ENCODE data around the gene TCF23. TPM values are rescaled to one million over a fixed set of nuclear protein-coding genes. Genes with fewer than 3 reads are reported as not detected.
"Not testable (repeated sequence)": the region's sequence is repeated elsewhere in the genome, so short reads cannot be mapped to it uniquely, and the experiment has no call there.

Gene TCF23
- polyA plus RNA-seq, 1 experiment = not detected

DNA sequence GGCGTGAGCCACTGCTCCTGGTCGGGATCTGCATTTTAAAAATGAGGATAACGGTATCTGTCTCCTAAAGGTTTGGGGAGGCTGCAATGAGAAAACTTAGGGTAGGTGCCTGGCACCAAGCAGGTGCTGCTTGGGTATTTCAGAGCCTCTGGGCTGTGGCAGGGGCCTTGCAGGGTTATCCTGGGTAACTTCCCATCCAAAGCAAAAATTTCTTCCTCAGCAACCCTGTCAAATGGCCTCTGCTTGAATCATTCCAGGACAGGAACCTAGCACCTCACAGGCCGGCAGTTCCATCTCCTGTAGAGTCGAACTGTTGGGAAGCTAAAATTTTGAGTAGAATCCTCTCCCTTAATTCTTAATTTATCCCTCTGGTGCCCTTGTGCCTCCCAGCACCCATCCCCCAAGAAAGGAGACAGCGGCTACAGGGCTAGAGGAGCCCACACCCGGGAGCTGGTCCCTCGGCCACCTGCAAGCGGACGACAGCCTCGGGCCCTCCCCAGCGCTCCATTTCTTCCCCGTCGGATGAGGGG lies 30.7 kb upstream of the TCF23 start:
- Histone ChIP-seq H3K9me3 (ENCODE audit: control insufficient read depth, insufficient read depth, low read length) (no peaks in the 10 kb centered on the region), H3K27ac (ENCODE audit: low read depth, low read length) (no peak overlapping the region), H3K27me3 (ENCODE audit: control insufficient read depth, insufficient read depth, low read length) (peaks cover 50% of the 10 kb centered on the region), H3K4me3 (ENCODE audit: low read depth, low read length) (peak overlapping the region; percentile 49)
- TF ChIP-seq, protein P1, sequence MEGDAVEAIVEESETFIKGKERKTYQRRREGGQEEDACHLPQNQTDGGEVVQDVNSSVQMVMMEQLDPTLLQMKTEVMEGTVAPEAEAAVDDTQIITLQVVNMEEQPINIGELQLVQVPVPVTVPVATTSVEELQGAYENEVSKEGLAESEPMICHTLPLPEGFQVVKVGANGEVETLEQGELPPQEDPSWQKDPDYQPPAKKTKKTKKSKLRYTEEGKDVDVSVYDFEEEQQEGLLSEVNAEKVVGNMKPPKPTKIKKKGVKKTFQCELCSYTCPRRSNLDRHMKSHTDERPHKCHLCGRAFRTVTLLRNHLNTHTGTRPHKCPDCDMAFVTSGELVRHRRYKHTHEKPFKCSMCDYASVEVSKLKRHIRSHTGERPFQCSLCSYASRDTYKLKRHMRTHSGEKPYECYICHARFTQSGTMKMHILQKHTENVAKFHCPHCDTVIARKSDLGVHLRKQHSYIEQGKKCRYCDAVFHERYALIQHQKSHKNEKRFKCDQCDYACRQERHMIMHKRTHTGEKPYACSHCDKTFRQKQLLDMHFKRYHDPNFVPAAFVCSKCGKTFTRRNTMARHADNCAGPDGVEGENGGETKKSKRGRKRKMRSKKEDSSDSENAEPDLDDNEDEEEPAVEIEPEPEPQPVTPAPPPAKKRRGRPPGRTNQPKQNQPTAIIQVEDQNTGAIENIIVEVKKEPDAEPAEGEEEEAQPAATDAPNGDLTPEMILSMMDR (IDR thresholded peaks at IDR 0.05; ENCODE audit: low read depth, low read length) = no peak
- ChIA-PET CTCF (interaction anchor here (0.6 kb wide), 1 partner anchor 20 kb away, joined by 3 read pairs; no protein-coding TSS in a partner anchor), POLR2A (no interaction called here)
- DNase-seq (ENCODE audit: low read depth, low spot score) = no peak

DNA sequence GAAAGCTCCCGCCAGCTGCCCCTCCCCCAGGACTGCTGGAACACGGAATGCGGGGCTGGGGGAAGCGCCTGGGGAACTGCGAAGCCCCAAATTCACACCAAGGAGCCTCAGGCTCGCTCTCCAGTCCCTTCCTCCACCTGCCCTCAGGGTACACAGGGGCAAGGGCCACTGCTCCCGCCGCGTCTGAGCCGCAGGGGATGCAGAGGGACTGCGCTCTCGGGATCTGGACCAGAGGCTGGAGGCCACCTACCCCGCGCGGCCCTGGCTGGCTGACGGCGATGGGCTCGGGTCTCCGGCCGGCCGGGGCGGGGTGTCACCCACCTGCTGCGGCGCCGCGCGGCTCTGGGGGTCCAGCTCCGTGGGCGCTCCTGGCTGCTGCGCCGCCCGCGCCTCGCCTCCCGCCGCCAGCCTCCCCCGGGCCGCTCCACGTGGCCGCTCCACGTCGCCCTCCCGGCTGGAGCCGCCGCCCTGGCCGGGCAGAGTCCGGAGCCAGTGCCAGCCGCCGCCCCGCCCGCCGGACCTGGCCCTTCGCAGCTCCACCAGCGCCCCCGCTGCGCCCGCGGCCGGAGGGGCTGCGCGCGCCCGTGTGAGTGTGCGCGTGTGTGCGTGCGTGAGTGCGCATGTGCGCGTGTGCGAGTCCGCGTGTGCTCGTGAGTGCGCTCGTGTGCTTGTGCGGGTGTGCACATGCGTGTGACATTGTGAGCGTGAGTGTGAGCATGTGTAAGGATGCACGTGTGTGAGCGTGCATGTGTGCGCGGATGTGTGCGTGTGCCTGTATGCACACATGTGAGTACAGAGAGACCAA lies 30.1 kb upstream of the TCF23 start, which contains the start of gene CGREF1:
CGREF1 (minus strand) TSS at position 604 of the 805 bp plus-strand sequence. CDS start 14,762 bp downstream, outside the sequence.
- POLR2A ChIA-PET = no interaction called here
- H3K27ac ChIP-seq (ENCODE audit: low read depth, low read length) = no peak within 1 kb of the TSS

DNA sequence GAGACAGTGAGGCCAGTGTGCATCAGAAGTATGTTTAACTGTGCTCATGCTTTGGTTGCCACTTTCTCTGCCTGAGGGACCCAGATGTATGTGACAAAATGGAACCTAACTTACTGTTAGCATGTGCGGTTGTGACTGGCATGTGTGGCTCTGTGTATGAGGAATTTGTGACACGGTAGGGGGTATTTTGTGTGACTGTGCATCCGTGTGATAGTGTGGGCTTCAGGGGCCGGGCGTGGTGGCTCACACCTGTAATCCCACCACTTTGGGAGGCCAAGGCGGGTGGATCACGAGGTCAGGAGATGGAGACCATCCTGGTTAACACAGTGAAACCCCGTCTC lies 29.5 kb upstream of the TCF23 start:
- DNase-seq (ENCODE audit: low read depth, low spot score); H3K9me3 ChIP-seq (ENCODE audit: control insufficient read depth, insufficient read depth, low read length); H3K27ac ChIP-seq (ENCODE audit: low read depth, low read length); POLR2A ChIA-PET: not testable (repeated sequence)
- CTCF ChIA-PET = interaction anchor here (0.6 kb wide), 1 partner anchor 13 kb away, joined by 4 read pairs; no protein-coding TSS in a partner anchor
- Histone ChIP-seq H3K4me3 (ENCODE audit: low read depth, low read length) (peak overlapping the region; percentile 50), H3K27me3 (ENCODE audit: control insufficient read depth, insufficient read depth, low read length) (peaks cover 53% of the 10 kb centered on the region)

More for the DNA sequence above, 30.1 kb upstream of the TCF23 start, which contains the start of gene CGREF1:
- Histone ChIP-seq H3K4me3 (ENCODE audit: low read depth, low read length) (peak within 1 kb of the TSS; percentile 50), H3K27me3 (ENCODE audit: control insufficient read depth, insufficient read depth, low read length) (peaks cover 51% of the 10 kb centered on the region), H3K9me3 (ENCODE audit: control insufficient read depth, insufficient read depth, low read length) (no peaks in the 10 kb centered on the region; the same call in 1 of the 2 replicates)
- CTCF ChIA-PET = interaction anchor here (0.6 kb wide), 1 partner anchor 14 kb away, joined by 4 read pairs; no protein-coding TSS in a partner anchor
- DNase-seq (ENCODE audit: low read depth, low spot score) = no peak
- TF ChIP-seq, protein P1 (IDR thresholded peaks at IDR 0.05; ENCODE audit: low read depth, low read length) = no peak

DNA sequence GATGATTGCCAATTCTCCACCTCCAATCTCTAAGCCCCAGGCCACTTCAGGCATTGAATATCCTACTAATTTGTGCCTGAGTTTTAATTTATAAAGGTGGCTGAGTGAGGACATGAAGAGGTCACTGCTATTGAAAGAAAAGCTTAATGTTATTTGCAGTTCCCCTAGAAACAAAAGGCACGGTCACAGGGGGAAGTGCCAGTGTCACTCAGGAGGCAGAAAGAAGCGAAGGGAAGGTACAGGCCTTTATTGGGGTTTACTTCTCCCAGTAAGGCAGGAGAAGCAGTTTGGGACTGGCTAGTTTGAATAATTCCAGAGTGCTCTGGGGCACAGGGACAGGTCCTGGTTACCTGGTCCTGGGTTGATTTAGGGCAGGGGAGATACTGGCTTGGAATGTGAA lies 26.9 kb upstream of the TCF23 start:
- no peak overlapping the region for H3K27ac ChIP-seq (ENCODE audit: low read depth, low read length)
- no peak overlapping the region for H3K4me3 ChIP-seq (ENCODE audit: low read depth, low read length)
- H3K27me3 ChIP-seq (ENCODE audit: control insufficient read depth, insufficient read depth, low read length) = peaks cover 42% of the 10 kb centered on the region
- TF ChIP-seq, protein P1 (IDR thresholded peaks at IDR 0.05; ENCODE audit: low read depth, low read length) = no peak
- H3K9me3 ChIP-seq (ENCODE audit: control insufficient read depth, insufficient read depth, low read length) = no peaks in the 10 kb centered on the region; the same call in 1 of the 2 replicates
- CTCF ChIA-PET = no interaction called here
- DNase-seq (ENCODE audit: low read depth, low spot score) = no peak
- POLR2A ChIA-PET = no interaction called here

DNA sequence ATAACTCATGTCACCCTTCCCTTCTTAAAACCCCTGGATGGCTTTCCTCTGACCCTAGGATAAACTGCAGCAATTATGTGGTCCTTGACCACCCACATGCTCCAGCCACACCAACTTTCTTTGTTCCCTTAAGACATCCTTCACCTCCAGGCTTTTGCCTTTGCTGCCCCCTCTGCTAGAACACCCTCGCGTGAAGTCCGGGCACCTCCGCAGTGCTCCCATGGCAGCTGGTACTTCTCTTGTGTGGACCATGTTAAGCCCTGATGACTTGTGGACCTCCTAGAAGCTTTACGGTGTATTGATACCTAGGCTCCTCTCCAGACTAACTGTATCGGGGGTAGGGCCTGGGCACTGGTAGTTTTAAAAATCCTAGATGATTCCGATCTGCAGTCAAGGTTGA lies 26.0 kb upstream of the TCF23 start:
- Histone ChIP-seq H3K27me3 (ENCODE audit: control insufficient read depth, insufficient read depth, low read length) (peaks cover 39% of the 10 kb centered on the region), H3K4me3 (ENCODE audit: low read depth, low read length) (no peak overlapping the region), H3K27ac (ENCODE audit: low read depth, low read length) (no peak overlapping the region), H3K9me3 (ENCODE audit: control insufficient read depth, insufficient read depth, low read length) (no peaks in the 10 kb centered on the region; the same call in 1 of the 2 replicates)
- TF ChIP-seq, protein P1 (IDR thresholded peaks at IDR 0.05; ENCODE audit: low read depth, low read length) = no peak
- no peak for DNase-seq (ENCODE audit: low read depth, low spot score)
- ChIA-PET POLR2A (interaction anchor here (1.0 kb wide), 1 partner anchor 45 kb away, joined by 3 read pairs; the partner anchor contains the start of gene EMILIN1), CTCF (interaction anchor here (1.1 to 2.6 kb wide), 3 partner anchors 11 to 157 kb away, joined by 5 to 12 read pairs (median 10); partner anchors contain the start of gene PREB)
